Keratinocyte (primary cell): ENCODE data around the gene SYT12.

Source experiments
- CTCF ChIP-seq, 3 experiments: IDR thresholded peaks in 1 of 3; conservative IDR thresholded peaks in 1 of 3; optimal IDR thresholded peaks in 1 of 3; 2 replicates in 2 of 3; 3 replicates in 1 of 3; pipeline versions ENCODE3 to v1.5.1; 2011; ENCODE audit warnings: low read length in 3 of 3, mild to moderate bottlenecking in 3 of 3, moderate library complexity in 2 of 3, control low read depth in 1 of 3, inconsistent platforms in 1 of 3; ENCODE audit not compliant: insufficient read depth in 2 of 3; ENCODE audit errors: extremely low read depth in 1 of 3
- EZH2 ChIP-seq: IDR thresholded peaks from one replicate; pipeline ENCODE4 v1.6.1; 2012; ENCODE audit warnings: inconsistent platforms, mild to moderate bottlenecking, low read length, moderate library complexity

- TF ChIP-seq EZH2 (no peak), CTCF (optimal IDR thresholded peaks at IDR 0.05 in 1 of 3, IDR thresholded peaks at IDR 0.05 in 1 of 3, conservative IDR thresholded peaks at IDR 0.05 in 1 of 3; ENCODE audit: extremely low read depth in 1 of 3, insufficient read depth in 2 of 3, low read length in 3 of 3) (no peak)
These were observed 11.4 kb downstream of the SYT12 start for GRCh38 chr11:67034350-67034749.
